HepG2 (cell line): Measurements from ENCODE around the gene SULT6B1.
"Not testable (repeated sequence)": the region's sequence is repeated elsewhere in the genome, so short reads cannot be mapped to it uniquely, and the experiment has no call there.

Experiments used
- CEBPG ChIP-seq: IDR thresholded peaks from 2 replicates; pipeline ENCODE4 v1.6.1; 2016
- CTCF ChIP-seq: sonication (generic); formaldehyde crosslinking; IDR thresholded peaks from 2 replicates; pipeline ENCODE4 v1.5.0; 2020; ENCODE audit warnings: mild to moderate bottlenecking, missing genetic modification reagents, moderate library complexity
- JUNB ChIP-seq: sonication (generic); formaldehyde crosslinking; IDR thresholded peaks from 2 replicates; pipeline ENCODE4 v1.8.0; 2022; ENCODE audit warnings: missing genetic modification reagents, mild to moderate bottlenecking, borderline replicate concordance
- MIXL1 ChIP-seq: IDR thresholded peaks from 2 replicates; pipeline ENCODE4 v1.6.1; 2016
- NFRKB ChIP-seq: fragments of 450-650 bp; IDR thresholded peaks from 2 replicates; pipeline ENCODE4 v1.6.1; 2017
- ZNF34 ChIP-seq: sonication (generic); formaldehyde crosslinking; IDR thresholded peaks from 2 replicates; pipeline ENCODE4 v1.4.0; 2020; ENCODE audit warnings: mild to moderate bottlenecking, missing genetic modification reagents, borderline replicate concordance
- ZNF629 ChIP-seq: sonication (generic); formaldehyde crosslinking; conservative IDR thresholded peaks from 2 replicates; pipeline ENCODE4 v1.5.0; 2020; ENCODE audit warnings: missing genetic modification reagents
- ZNF749 ChIP-seq: sonication (generic); formaldehyde crosslinking; IDR thresholded peaks from 2 replicates; pipeline ENCODE4 v1.8.0; 2022; ENCODE audit warnings: mild to moderate bottlenecking, missing genetic modification reagents, moderate library complexity, borderline replicate concordance
- TF ChIP-seq, protein P1 (sequence below): sonication (generic); formaldehyde crosslinking; IDR thresholded peaks from 2 replicates; pipeline ENCODE4 v1.8.1; 2022; ENCODE audit warnings: mild to moderate bottlenecking, missing genetic modification reagents

GRCh38 chr2:37205071-37205661 lies 16.7 kb upstream of the SULT6B1 start:
- TF ChIP-seq NFRKB; JUNB (CRISPR knock-in tag); ZNF34 (CRISPR knock-in tag); CTCF (CRISPR knock-in tag); ZNF629 (CRISPR knock-in tag); CEBPG (CRISPR knock-in tag); ZNF749 (CRISPR knock-in tag); MIXL1: not testable (repeated sequence)
- TF ChIP-seq, protein P1, sequence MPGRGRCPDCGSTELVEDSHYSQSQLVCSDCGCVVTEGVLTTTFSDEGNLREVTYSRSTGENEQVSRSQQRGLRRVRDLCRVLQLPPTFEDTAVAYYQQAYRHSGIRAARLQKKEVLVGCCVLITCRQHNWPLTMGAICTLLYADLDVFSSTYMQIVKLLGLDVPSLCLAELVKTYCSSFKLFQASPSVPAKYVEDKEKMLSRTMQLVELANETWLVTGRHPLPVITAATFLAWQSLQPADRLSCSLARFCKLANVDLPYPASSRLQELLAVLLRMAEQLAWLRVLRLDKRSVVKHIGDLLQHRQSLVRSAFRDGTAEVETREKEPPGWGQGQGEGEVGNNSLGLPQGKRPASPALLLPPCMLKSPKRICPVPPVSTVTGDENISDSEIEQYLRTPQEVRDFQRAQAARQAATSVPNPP (CRISPR knock-in tag) = not testable (repeated sequence)
